Activated CD8-positive, alpha-beta memory T cell treated with anti-CD3 and anti-CD28 coated beads for 24 hours (primary cell): ENCODE measurements around the gene FTO.

Source experiments
- DNase-seq: peaks from one replicate; pipeline ENCODE4 v3.0.0-alpha.2; 2020

The FTO gene

GRCh38 chr16:53974484-53975080 is 270.6 kb downstream of the FTO start:
- DNase-seq, result no peak

- no peak for DNase-seq
Measured at GRCh38 chr16:53980675-53981074, 276.7 kb downstream of the FTO start.

GRCh38 chr16:53982631-53983042 is 278.7 kb downstream of the FTO start:
- DNase-seq, result no peak

GRCh38 chr16:53984936-53985335 is 281.0 kb downstream of the FTO start:
- DNase-seq, result no peak

- no peak for DNase-seq
Measured at GRCh38 chr16:53985861-53986260, 281.9 kb downstream of the FTO start.

- DNase-seq, result no peak
Measured at GRCh38 chr16:53986793-53987192, 282.8 kb downstream of the FTO start.

- no peak for DNase-seq
Measured at GRCh38 chr16:53988136-53988535, 284.2 kb downstream of the FTO start.

GRCh38 chr16:53989597-53989996 is 285.6 kb downstream of the FTO start:
- DNase-seq, result no peak

- DNase-seq, result no peak
Measured at GRCh38 chr16:53991754-53992378, 287.9 kb downstream of the FTO start.

GRCh38 chr16:53995378-53995777 is 291.4 kb downstream of the FTO start:
- no peak for DNase-seq

- DNase-seq, result no peak
Measured at GRCh38 chr16:53996961-53997360, 293.0 kb downstream of the FTO start.

- no peak for DNase-seq
Measured at GRCh38 chr16:53998024-53998810, 294.3 kb downstream of the FTO start.

GRCh38 chr16:53998966-53999522 is 295.1 kb downstream of the FTO start:
- DNase-seq, result no peak

- DNase-seq, result no peak
Measured at GRCh38 chr16:53999841-54000240, 295.9 kb downstream of the FTO start.

GRCh38 chr16:54000361-54000760 is 296.4 kb downstream of the FTO start:
- no peak for DNase-seq

GRCh38 chr16:54006693-54007092 is 302.7 kb downstream of the FTO start:
- DNase-seq, result no peak

- no peak for DNase-seq
Measured at GRCh38 chr16:54007504-54007903, 303.5 kb downstream of the FTO start.

GRCh38 chr16:54009464-54010176 is 305.7 kb downstream of the FTO start:
- DNase-seq, result no peak

- DNase-seq, result no peak
Measured at GRCh38 chr16:54015147-54015546, 311.2 kb downstream of the FTO start.

- no peak for DNase-seq
Measured at GRCh38 chr16:54022362-54022761, 318.4 kb downstream of the FTO start.

GRCh38 chr16:54026456-54026855 is 322.5 kb downstream of the FTO start:
- DNase-seq, result no peak

- no peak for DNase-seq
Measured at GRCh38 chr16:54027062-54027461, 323.1 kb downstream of the FTO start.

GRCh38 chr16:54027558-54027957 is 323.6 kb downstream of the FTO start:
- DNase-seq, result no peak
